HepG2 (cell line): ENCODE results near the gene PRKACA. TPM values are rescaled to one million over a fixed set of nuclear protein-coding genes. Genes with fewer than 3 reads are reported as not detected.

ENCODE experiments used
- AHR ChIP-seq: IDR thresholded peaks from 2 replicates; pipeline ENCODE4 v1.6.1; 2018; ENCODE audit warnings: missing genetic modification reagents, missing compliant biosample characterization
- BATF2 ChIP-seq: sonication (generic); formaldehyde crosslinking; IDR thresholded peaks from 2 replicates; pipeline ENCODE4 v1.8.0; 2022; ENCODE audit warnings: mild to moderate bottlenecking, missing genetic modification reagents, moderate library complexity
- CREBL2 ChIP-seq: sonication (generic); formaldehyde crosslinking; IDR thresholded peaks from 2 replicates; pipeline ENCODE4 v1.8.1; 2023; ENCODE audit warnings: missing genetic modification reagents, mild to moderate bottlenecking, borderline replicate concordance
- E2F5 ChIP-seq: sonication (generic); formaldehyde crosslinking; conservative IDR thresholded peaks from 2 replicates; pipeline ENCODE4 v1.4.0; 2020; ENCODE audit warnings: missing genetic modification reagents
- FOXP4 ChIP-seq: sonication (generic); formaldehyde crosslinking; IDR thresholded peaks from 2 replicates; pipeline ENCODE4 v1.4.0; 2020; ENCODE audit warnings: missing genetic modification reagents
- HIVEP1 ChIP-seq: sonication (generic); formaldehyde crosslinking; IDR thresholded peaks from 2 replicates; pipeline ENCODE4 v1.4.0; 2020; ENCODE audit warnings: mild to moderate bottlenecking, missing genetic modification reagents
- JUNB ChIP-seq: sonication (generic); formaldehyde crosslinking; IDR thresholded peaks from 2 replicates; pipeline ENCODE4 v1.8.0; 2022; ENCODE audit warnings: missing genetic modification reagents, mild to moderate bottlenecking, borderline replicate concordance
- KLF13 ChIP-seq: sonication (generic); formaldehyde crosslinking; IDR thresholded peaks from 2 replicates; pipeline ENCODE4 v1.4.0; 2020; ENCODE audit warnings: mild to moderate bottlenecking, missing genetic modification reagents
- MLX ChIP-seq: IDR thresholded peaks from 2 replicates; pipeline ENCODE4 v1.6.1; 2016
- NFATC3 ChIP-seq: sonication (generic); formaldehyde crosslinking; IDR thresholded peaks from 2 replicates; pipeline ENCODE4 v1.5.1; 2020; ENCODE audit warnings: mild to moderate bottlenecking, missing genetic modification reagents
- NFKBIZ ChIP-seq: IDR thresholded peaks from 2 replicates; pipeline ENCODE4 v1.6.1; 2018; ENCODE audit warnings: missing genetic modification reagents, missing compliant biosample characterization
- NR2F1 ChIP-seq, 2 experiments: fragments of 450-650 bp in 1 of 2; formaldehyde crosslinking in 1 of 2; IDR thresholded peaks; 2 replicates each; pipeline versions ENCODE4 v1.5.0 to v1.6.1; 2016 to 2020; ENCODE audit warnings: mild to moderate bottlenecking in 1 of 2, missing compliant biosample characterization in 1 of 2, missing genetic modification reagents in 1 of 2, moderate library complexity in 1 of 2
- TCF12 ChIP-seq, 2 experiments: fragments of 450-650 bp in 1 of 2; sonication (generic) in 1 of 2; formaldehyde crosslinking in 1 of 2; IDR thresholded peaks; 2 replicates each; pipeline versions ENCODE4 v1.6.1 to v1.8.0; 2017 to 2022; ENCODE audit warnings: antibody characterized with exemption in 1 of 2, mild to moderate bottlenecking in 1 of 2, missing genetic modification reagents in 1 of 2, moderate library complexity in 1 of 2
- UBTF ChIP-seq: sonication (generic); formaldehyde crosslinking; IDR thresholded peaks from 2 replicates; pipeline ENCODE4 v1.4.0; 2020; ENCODE audit warnings: mild to moderate bottlenecking, missing genetic modification reagents
- ZFP36 ChIP-seq: fragments of 150-350 bp; IDR thresholded peaks from 2 replicates; pipeline ENCODE4 v1.6.1; 2018; ENCODE audit warnings: borderline replicate concordance, low read length, low read depth; ENCODE audit not compliant: partially characterized antibody
- ZNF143 ChIP-seq: sonication (generic); formaldehyde crosslinking; IDR thresholded peaks from 2 replicates; pipeline ENCODE4 v1.4.0; 2020; ENCODE audit warnings: missing genetic modification reagents
- ZNF280D ChIP-seq: sonication (generic); formaldehyde crosslinking; IDR thresholded peaks from 2 replicates; pipeline ENCODE4 v1.5.1; 2020; ENCODE audit warnings: mild to moderate bottlenecking, missing genetic modification reagents
- ZNF878 ChIP-seq: sonication (generic); formaldehyde crosslinking; IDR thresholded peaks from 2 replicates; pipeline ENCODE4 v1.8.1; 2023; ENCODE audit warnings: mild to moderate bottlenecking, missing genetic modification reagents, moderate library complexity
- polyA plus RNA-seq, 8 experiments: library from polyadenylated mRNA; depleted of rRNA in 3 of 8; stranded (reverse) in 7 of 8; unstranded in 1 of 8; fragments of >200 nt; fragmentation: Illumina TruSeq in 4 of 8; extraction: Trizol in 4 of 8; gene quantifications; 2 replicates each; pipeline versions ENCODE4 v1.2.1 to v1.2.3, GENCODE V29; 2011 to 2016; ENCODE audit warnings: low read depth in 4 of 8, missing spikeins in 1 of 8, mixed read lengths in 1 of 8; ENCODE audit not compliant: insufficient read depth in 1 of 8
- total RNA-seq, 5 experiments: library from RNA; depleted of rRNA; stranded (reverse); fragments of >200 nt; fragmentation: Illumina TruSeq; extraction: Trizol; gene quantifications; 2 replicates each; pipeline ENCODE4 v1.2.3, GENCODE V29; 2016; ENCODE audit warnings: low read depth in 1 of 5

The PRKACA gene
- total and polyA plus RNA-seq, 2 of the 13 experiments (the other 11 are each of a cell fraction or from before 2014, with no cell fraction given), result 11.0 to 18.2 TPM

- TF ChIP-seq E2F5 (CRISPR knock-in tag), result peak; percentile 95
- peak; percentile 93; the same call in 1 of the 2 replicates for TF ChIP-seq BATF2
- no peak for TF ChIP-seq KLF13 (CRISPR knock-in tag)
- TF ChIP-seq ZNF878 (CRISPR knock-in tag), result peak; percentile 95
- TF ChIP-seq NFATC3 (CRISPR knock-in tag), result no peak
- peak; percentile 44; the same call in 1 of the 2 replicates for TF ChIP-seq HIVEP1 (CRISPR knock-in tag)
- TF ChIP-seq AHR (CRISPR knock-in tag), result 0 out of 2 replicates have a peak, but pooled peaks have one; percentile 48
- TF ChIP-seq TCF12 (IDR thresholded peaks at IDR 0.05), result no peak
- TF ChIP-seq TCF12 (CRISPR knock-in tag; IDR thresholded peaks at IDR 0.05), result peak; percentile 41
- no peak for TF ChIP-seq NFKBIZ (CRISPR knock-in tag)
- no peak for TF ChIP-seq CREBL2 (CRISPR knock-in tag)
- no peak for TF ChIP-seq ZFP36
- TF ChIP-seq FOXP4 (CRISPR knock-in tag), result peak; percentile 52; the same call in 1 of the 2 replicates
- TF ChIP-seq UBTF (CRISPR knock-in tag), result no peak
- TF ChIP-seq MLX (CRISPR knock-in tag), result peak; percentile 9; the same call in 1 of the 2 replicates
- TF ChIP-seq NR2F1 (CRISPR knock-in tag; IDR thresholded peaks at IDR 0.05), result no peak
- TF ChIP-seq JUNB, result peak; percentile 75; the same call in 1 of the 2 replicates
- no peak for TF ChIP-seq ZNF143 (CRISPR knock-in tag)
- no peak; the same call in 1 of the 2 replicates for TF ChIP-seq ZNF280D (CRISPR knock-in tag)
These were observed 19.1 kb upstream of the PRKACA start, which contains the start of gene ASF1B (continued) for GRCh38 chr19:14136509-14137281.
